HL-60 (cell line): ENCODE measurements around the gene BFSP2.

ENCODE experiments used
- DNase-seq, 2 experiments: peaks; one replicate each; pipeline ENCODE4 v3.0.0-alpha.2; 2010 to 2020; ENCODE audit warnings: low read depth in 1 of 2, low spot score in 1 of 2
- H3K27ac ChIP-seq: fragments of 250-450 bp; sonication (Bioruptor Pico); replicated peaks from 2 replicates; pipeline ENCODE4 v1.5.1; 2020; ENCODE audit warnings: mild to moderate bottlenecking, moderate library complexity
- H3K27me3 ChIP-seq: fragments of 250-450 bp; sonication (Bioruptor Pico); 2 replicates; pipeline ENCODE4 v1.5.1; 2021; ENCODE audit warnings: mild to moderate bottlenecking, moderate library complexity; ENCODE audit not compliant: insufficient read depth, poor library complexity, severe bottlenecking
- H3K4me3 ChIP-seq: replicated peaks from 2 replicates; pipeline ENCODE4 v1.5.1; 2011; ENCODE audit warnings: mild to moderate bottlenecking, control low read depth, low read length; ENCODE audit not compliant: insufficient read depth
- GABPA ChIP-seq: IDR thresholded peaks from 2 replicates; pipeline ENCODE4 v1.6.1; 2012; ENCODE audit warnings: low read depth
- POLR2AphosphoS5 ChIP-seq: IDR thresholded peaks from 2 replicates; pipeline ENCODE4 v1.6.1; 2012; ENCODE audit warnings: low read depth
- REST ChIP-seq: IDR thresholded peaks from 2 replicates; pipeline ENCODE4 v1.6.1; 2012; ENCODE audit warnings: low read depth; ENCODE audit not compliant: insufficient replicate concordance
- SPI1 ChIP-seq: IDR thresholded peaks from 2 replicates; pipeline ENCODE4 v1.6.1; 2012; ENCODE audit warnings: low read depth, mild to moderate bottlenecking, borderline replicate concordance
- TF ChIP-seq, protein P1 (sequence below): IDR thresholded peaks from one replicate; pipeline ENCODE4 v1.5.1; 2011; ENCODE audit warnings: low read length, control low read depth, inconsistent platforms; ENCODE audit not compliant: insufficient read depth

BFSP2 gene

GRCh38 chr3:133361435-133361834, 38.4 kb upstream of the BFSP2 start:
- DNase-seq, result no peak
- no peak overlapping the region for H3K4me3 ChIP-seq
- no peak for TF ChIP-seq POLR2AphosphoS5
- TF ChIP-seq GABPA, result no peak
- TF ChIP-seq, protein P1, sequence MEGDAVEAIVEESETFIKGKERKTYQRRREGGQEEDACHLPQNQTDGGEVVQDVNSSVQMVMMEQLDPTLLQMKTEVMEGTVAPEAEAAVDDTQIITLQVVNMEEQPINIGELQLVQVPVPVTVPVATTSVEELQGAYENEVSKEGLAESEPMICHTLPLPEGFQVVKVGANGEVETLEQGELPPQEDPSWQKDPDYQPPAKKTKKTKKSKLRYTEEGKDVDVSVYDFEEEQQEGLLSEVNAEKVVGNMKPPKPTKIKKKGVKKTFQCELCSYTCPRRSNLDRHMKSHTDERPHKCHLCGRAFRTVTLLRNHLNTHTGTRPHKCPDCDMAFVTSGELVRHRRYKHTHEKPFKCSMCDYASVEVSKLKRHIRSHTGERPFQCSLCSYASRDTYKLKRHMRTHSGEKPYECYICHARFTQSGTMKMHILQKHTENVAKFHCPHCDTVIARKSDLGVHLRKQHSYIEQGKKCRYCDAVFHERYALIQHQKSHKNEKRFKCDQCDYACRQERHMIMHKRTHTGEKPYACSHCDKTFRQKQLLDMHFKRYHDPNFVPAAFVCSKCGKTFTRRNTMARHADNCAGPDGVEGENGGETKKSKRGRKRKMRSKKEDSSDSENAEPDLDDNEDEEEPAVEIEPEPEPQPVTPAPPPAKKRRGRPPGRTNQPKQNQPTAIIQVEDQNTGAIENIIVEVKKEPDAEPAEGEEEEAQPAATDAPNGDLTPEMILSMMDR, result no peak
- no peak for TF ChIP-seq SPI1
- no peak for TF ChIP-seq REST
- peaks cover 4% of the 10 kb centered on the region for H3K27me3 ChIP-seq
- H3K27ac ChIP-seq, result no peak overlapping the region

- DNase-seq, result no peak
- Histone ChIP-seq H3K4me3 (no peak overlapping the region), H3K27me3 (peaks cover 4% of the 10 kb centered on the region), H3K27ac (no peak overlapping the region)
- TF ChIP-seq SPI1 (no peak), GABPA (no peak)
Observed at GRCh38 chr3:133362539-133362938, 37.3 kb upstream of the BFSP2 start.

DNA sequence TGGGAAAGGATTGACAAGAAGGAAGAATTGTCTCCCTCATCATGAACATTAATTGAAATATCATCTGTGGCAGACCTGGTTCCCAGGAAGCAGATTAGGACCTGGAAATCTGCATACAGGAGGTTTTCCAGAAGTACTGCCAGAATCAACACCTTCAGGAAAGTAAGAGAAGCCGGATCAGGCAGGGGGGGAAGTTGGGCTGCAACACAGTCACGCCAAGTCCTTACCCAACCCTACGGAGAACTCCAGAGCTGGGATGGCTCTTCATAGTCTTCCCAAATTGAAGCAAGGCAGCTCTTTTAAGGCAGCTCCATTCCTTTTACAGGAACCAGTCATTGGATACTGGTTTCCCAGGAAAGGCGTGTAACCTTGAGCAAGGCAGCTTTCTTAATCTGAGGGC, 35.2 kb upstream of the BFSP2 start:
- Histone ChIP-seq H3K27ac (no peak overlapping the region), H3K4me3 (no peak overlapping the region), H3K27me3 (peaks cover 7% of the 10 kb centered on the region)
- DNase-seq, result no peak
- TF ChIP-seq, protein P1, result no peak
- TF ChIP-seq REST, result no peak
- TF ChIP-seq SPI1, result no peak
- no peak for TF ChIP-seq GABPA
- no peak for TF ChIP-seq POLR2AphosphoS5

DNA sequence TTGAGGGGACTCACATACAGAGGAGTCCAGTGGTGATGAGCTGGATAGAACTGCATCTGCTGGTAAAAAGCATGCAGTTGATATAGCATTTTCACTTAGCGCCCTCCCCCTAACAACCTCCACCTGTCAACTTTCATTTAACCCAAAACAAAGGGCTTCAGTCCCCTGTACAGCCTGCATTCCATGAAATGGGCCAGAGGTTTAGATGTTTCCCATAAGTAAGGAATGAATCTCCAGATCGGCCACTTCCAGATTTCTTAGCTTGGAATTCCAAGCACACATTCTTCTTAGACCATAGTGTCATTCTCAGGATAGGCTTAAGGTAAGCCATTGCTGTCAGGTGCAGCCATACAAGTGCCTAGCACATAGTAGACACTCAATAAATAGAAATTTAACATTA, 32.9 kb upstream of the BFSP2 start:
- TF ChIP-seq REST, result no peak
- TF ChIP-seq SPI1, result no peak
- no peak overlapping the region for H3K27ac ChIP-seq
- DNase-seq, result no peak
- H3K27me3 ChIP-seq, result peaks cover 7% of the 10 kb centered on the region
- no peak overlapping the region for H3K4me3 ChIP-seq
